Neural progenitor cell (in vitro differentiated cells): ENCODE measurements around the gene DDX25. TPM values are rescaled to one million over a fixed set of nuclear protein-coding genes. Genes with fewer than 3 reads are reported as not detected.
A peak's percentile ranks its signal among the peaks of the same experiment; 100 is the strongest.

Experiments
- DNase-seq: peaks from one replicate; pipeline ENCODE4 v3.0.0-alpha.2; 2016; ENCODE audit warnings: low spot score
- H2AFZ ChIP-seq: fragments of 200-600 bp; sonication (generic); replicated peaks from 2 replicates; pipeline ENCODE4 v1.6.1; 2016; ENCODE audit warnings: antibody characterized with exemption
- H3F3A ChIP-seq: fragments of 200-600 bp; sonication (generic); 2 replicates; pipeline ENCODE4 v1.6.1; 2016; ENCODE audit warnings: antibody characterized with exemption, low read depth
- H3K27ac ChIP-seq: fragments of 200-600 bp; sonication (generic); 2 replicates; pipeline ENCODE4 v1.5.1; 2016; ENCODE audit warnings: mild to moderate bottlenecking
- H3K27me3 ChIP-seq: fragments of 200-600 bp; sonication (generic); 2 replicates; pipeline ENCODE4 v1.6.1; 2016; ENCODE audit warnings: mild to moderate bottlenecking, moderate library complexity
- H3K36me3 ChIP-seq: fragments of 200-600 bp; sonication (generic); 2 replicates; pipeline ENCODE4 v1.5.1; 2016
- H3K4me1 ChIP-seq: fragments of 200-600 bp; sonication (generic); 2 replicates; pipeline ENCODE4 v1.6.1; 2016; ENCODE audit warnings: mixed run types
- H3K4me2 ChIP-seq: fragments of 200-600 bp; sonication (generic); 2 replicates; pipeline ENCODE4 v1.6.1; 2016
- H3K4me3 ChIP-seq: fragments of 200-600 bp; sonication (generic); 2 replicates; pipeline ENCODE4 v1.5.1; 2016
- H3K79me2 ChIP-seq: fragments of 200-600 bp; sonication (generic); 2 replicates; pipeline ENCODE4 v1.6.1; 2016; ENCODE audit warnings: low read depth
- H3K9ac ChIP-seq: fragments of 200-600 bp; sonication (generic); 2 replicates; pipeline ENCODE4 v1.6.1; 2016
- H3K9me3 ChIP-seq: fragments of 200-600 bp; sonication (generic); 2 replicates; pipeline ENCODE4 v1.5.1; 2016; ENCODE audit warnings: low read depth
- H4K20me1 ChIP-seq: fragments of 200-600 bp; sonication (generic); 2 replicates; pipeline ENCODE4 v1.6.1; 2016; ENCODE audit warnings: low read depth
- H3K27ac Mint-ChIP-seq: 3 replicates; pipeline ENCODE4 v1.8.0; 2021; ENCODE audit warnings: mixed read lengths
- H3K27me3 Mint-ChIP-seq: 2 replicates; pipeline ENCODE4 v1.8.0; 2022; ENCODE audit warnings: low read depth, mild to moderate bottlenecking, inconsistent platforms, moderate library complexity, mixed read lengths; ENCODE audit not compliant: insufficient read depth
- H3K36me3 Mint-ChIP-seq: 3 replicates; pipeline ENCODE4 v1.8.0; 2021; ENCODE audit warnings: mixed read lengths
- H3K4me1 Mint-ChIP-seq: 3 replicates; pipeline ENCODE4 v1.8.0; 2021; ENCODE audit warnings: mixed read lengths
- H3K4me3 Mint-ChIP-seq: 3 replicates; pipeline ENCODE4 v1.8.0; 2021; ENCODE audit warnings: mild to moderate bottlenecking, moderate library complexity, mixed read lengths
- H3K9me3 Mint-ChIP-seq: 3 replicates; pipeline ENCODE4 v1.8.0; 2020; ENCODE audit warnings: mixed read lengths
- CTCF ChIP-seq: fragments of 200-600 bp; sonication (generic); IDR thresholded peaks from 2 replicates; pipeline ENCODE4 v1.5.1; 2017; ENCODE audit warnings: antibody characterized with exemption, mild to moderate bottlenecking
- EZH2 ChIP-seq: fragments of 200-600 bp; sonication (generic); IDR thresholded peaks from 2 replicates; pipeline ENCODE4 v1.6.1; 2017; ENCODE audit warnings: antibody characterized with exemption, mild to moderate bottlenecking, moderate library complexity
- EZH2phosphoT487 ChIP-seq: fragments of 200-600 bp; sonication (generic); IDR thresholded peaks from 2 replicates; pipeline ENCODE4 v1.6.1; 2017; ENCODE audit warnings: antibody characterized with exemption
- total RNA-seq: library from RNA; depleted of rRNA; stranded (reverse); fragments of >200 nt; gene quantifications from 2 replicates; pipeline ENCODE4 v1.2.3, GENCODE V29; 2015; ENCODE audit warnings: low replicate concordance

DDX25 gene
- total RNA-seq, 1 donor from 2014 or later, result 12.4 TPM

DNA sequence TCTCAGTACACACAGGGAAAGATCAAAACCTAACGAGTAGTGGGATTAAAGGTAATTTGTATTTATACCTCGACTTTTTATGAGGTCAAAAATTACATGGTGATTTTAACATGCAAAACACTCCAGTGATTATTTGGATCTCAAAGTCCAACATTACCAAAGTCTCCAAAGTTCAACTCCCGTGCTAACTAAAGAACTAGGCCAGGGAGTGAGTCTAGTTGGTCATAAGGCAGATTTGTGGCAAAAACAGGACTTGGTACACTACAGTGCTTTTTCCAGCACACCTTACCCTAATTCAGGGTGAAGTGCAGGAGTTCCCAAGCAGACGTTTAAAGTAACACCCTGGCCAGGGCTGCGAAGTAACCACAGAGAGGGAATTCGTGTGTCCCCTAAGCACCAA, 2.4 kb upstream of the DDX25 start:
- H3K4me1 ChIP-seq, result peaks cover 5% of the 10 kb centered on the region
- H3K36me3 Mint-ChIP-seq, result peaks cover 9% of the 10 kb centered on the region

GRCh38 chr11:125902277-125902926, 1.9 kb upstream of the DDX25 start:
- Histone ChIP-seq H3K27ac (no peak overlapping the region), H4K20me1 (peaks cover 23% of the 10 kb centered on the region), H3K9ac (peak overlapping the region; percentile 9), H2AFZ (peak overlapping the region; percentile 61), H3K27me3 (peaks cover 32% of the 10 kb centered on the region), H3K4me1 (peaks cover 5% of the 10 kb centered on the region), H3K36me3 (no peaks in the 10 kb centered on the region), H3K79me2 (peaks cover 38% of the 10 kb centered on the region), H3F3A (peaks cover 29% of the 10 kb centered on the region), H3K9me3 (no peaks in the 10 kb centered on the region), H3K4me2 (peak overlapping the region; percentile 75), H3K4me3 (peak overlapping the region; percentile 77)
- peak overlapping the region; percentile 97 for H3K4me3 Mint-ChIP-seq
- no peak for DNase-seq
- peaks cover 9% of the 10 kb centered on the region for H3K36me3 Mint-ChIP-seq
- no peak overlapping the region for H3K27ac Mint-ChIP-seq
- no peaks in the 10 kb centered on the region for H3K9me3 Mint-ChIP-seq
- H3K27me3 Mint-ChIP-seq, result peaks cover 12% of the 10 kb centered on the region
- peaks cover 17% of the 10 kb centered on the region for H3K4me1 Mint-ChIP-seq
- no peak for TF ChIP-seq EZH2phosphoT487
- TF ChIP-seq EZH2, result no peak
- no peak for TF ChIP-seq CTCF

More for the DNA sequence above, 2.4 kb upstream of the DDX25 start:
- Histone ChIP-seq H3K36me3 (no peaks in the 10 kb centered on the region), H4K20me1 (peaks cover 25% of the 10 kb centered on the region), H3F3A (peaks cover 29% of the 10 kb centered on the region), H3K27me3 (peaks cover 32% of the 10 kb centered on the region), H2AFZ (no peak overlapping the region), H3K9ac (no peak overlapping the region), H3K9me3 (no peaks in the 10 kb centered on the region), H3K4me2 (peak overlapping the region; percentile 75), H3K79me2 (peaks cover 41% of the 10 kb centered on the region), H3K4me3 (peak overlapping the region; percentile 77), H3K27ac (no peak overlapping the region)
- H3K9me3 Mint-ChIP-seq, result no peaks in the 10 kb centered on the region
- peaks cover 12% of the 10 kb centered on the region for H3K27me3 Mint-ChIP-seq
- H3K4me3 Mint-ChIP-seq, result peak overlapping the region; percentile 84
- no peak for DNase-seq
- TF ChIP-seq EZH2phosphoT487 (no peak), CTCF (no peak), EZH2 (no peak)
- H3K4me1 Mint-ChIP-seq, result peaks cover 17% of the 10 kb centered on the region
- no peak overlapping the region for H3K27ac Mint-ChIP-seq

DNA sequence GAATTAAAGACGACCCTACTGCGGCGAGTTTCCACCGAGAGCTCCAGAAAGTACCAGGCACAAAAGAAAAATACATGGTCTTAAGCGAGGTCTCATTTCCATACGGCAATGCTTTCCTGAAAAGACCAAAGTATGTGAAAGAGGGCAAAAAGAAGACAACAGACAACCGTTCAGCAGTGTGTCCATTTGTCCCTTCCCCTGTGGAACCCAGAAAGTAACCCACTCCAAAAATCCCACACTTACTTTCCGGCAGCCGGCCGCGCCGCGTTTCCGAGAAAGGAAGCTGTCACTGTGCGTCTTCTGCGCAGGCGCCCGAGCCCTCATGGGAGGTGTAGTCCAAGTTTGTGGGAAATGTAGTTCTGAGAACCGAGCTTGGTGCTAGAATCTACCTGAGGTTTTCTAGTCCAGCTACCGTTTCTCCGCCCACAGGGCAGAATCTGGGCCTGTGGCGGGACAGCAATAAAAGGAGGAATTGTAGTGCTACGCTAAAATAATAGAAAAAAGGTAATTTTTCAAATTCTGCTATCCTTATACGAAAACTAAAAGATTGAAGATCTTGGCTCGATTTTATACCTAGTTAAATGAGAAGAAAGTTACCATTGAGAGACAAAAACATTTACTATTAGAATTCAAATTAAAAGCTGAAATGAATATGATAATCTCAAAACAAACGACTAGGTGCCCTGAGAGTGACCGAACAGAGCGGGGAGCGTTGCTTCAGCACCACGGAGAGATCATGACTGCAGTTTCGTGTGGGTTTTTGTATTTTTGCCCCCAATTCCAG, 1.2 kb upstream of the DDX25 start, which contains the start of gene PUS3:
Gene PUS3, minus strand, starts transcription at position 280 of the 784 bp plus-strand sequence. CDS start 6,922 bp downstream, outside the sequence.
- Mint-ChIP-seq H3K4me3 (peak within 1 kb of the TSS; percentile 97), H3K36me3 (peaks cover 9% of the 10 kb centered on the region), H3K27ac (peak within 1 kb of the TSS; percentile 55), H3K27me3 (peaks cover 12% of the 10 kb centered on the region), H3K9me3 (no peaks in the 10 kb centered on the region), H3K4me1 (peaks cover 17% of the 10 kb centered on the region)
- H3F3A ChIP-seq, result peaks cover 29% of the 10 kb centered on the region
- H3K9me3 ChIP-seq, result no peaks in the 10 kb centered on the region
- peak within 1 kb of the TSS; percentile 9 for H3K9ac ChIP-seq
- H4K20me1 ChIP-seq, result peaks cover 18% of the 10 kb centered on the region
- peak within 1 kb of the TSS; percentile 77 for H3K4me3 ChIP-seq
- no peaks in the 10 kb centered on the region for H3K36me3 ChIP-seq
- DNase-seq, result peak; percentile 92
- H3K79me2 ChIP-seq, result peaks cover 31% of the 10 kb centered on the region
- TF ChIP-seq EZH2 (no peak), EZH2phosphoT487 (no peak), CTCF (no peak)
- H3K27me3 ChIP-seq, result peaks cover 32% of the 10 kb centered on the region
- peaks cover 5% of the 10 kb centered on the region for H3K4me1 ChIP-seq
- peak within 1 kb of the TSS; percentile 75 for H3K4me2 ChIP-seq
- H2AFZ ChIP-seq, result peak within 1 kb of the TSS; percentile 70
- H3K27ac ChIP-seq, result no peak within 1 kb of the TSS
